K562 (cell line): ENCODE data around the gene MN1. TPM values are rescaled to one million over a fixed set of nuclear protein-coding genes. Genes with fewer than 3 reads are reported as not detected.

Experiments used
- ATAC-seq: fragments of 200-7000 bp; cut with Tn5 transposase; 3 replicates; pipeline ENCODE4 v1.9.1; 2020; ENCODE audit warnings: moderate library complexity
- BruUV-seq: library from RNA; stranded (reverse); fragments of 400-500 nt; replicated peaks from 2 replicates; lab custom pipeline; 2021; lab: Mats Ljungman, UMichigan
- CTCF ChIA-PET: fragments of 300-600 bp; formaldehyde crosslinking; extraction: SDS; loops from one replicate; lab custom pipeline; 2021; ENCODE audit warnings: low intra/inter-chr PET ratio; lab: Yijun Ruan, JAX
- POLR2A ChIA-PET: fragments of 300-600, 350-650 bp; sonication (Branson Sonifier 250); formaldehyde crosslinking; extraction: SDS; loops from one replicate; lab custom pipeline; 2021; ENCODE audit warnings: antibody characterized with exemption, inconsistent platforms; lab: Yijun Ruan, JAX
- DNase-seq, 4 experiments: peaks; one replicate each; pipeline versions ENCODE4 v3.0.0 to v3.0.0-alpha.2; 2011 to 2018; ENCODE audit warnings: low spot score in 3 of 4, mixed read lengths in 3 of 4; ENCODE audit errors: extremely low read depth in 1 of 4
- FAIRE-seq: peaks from 2 replicates; lab custom pipeline; 2011; peaks lifted over from hg19 to GRCh38; lab: Jason Lieb, UNC
- H2AFZ ChIP-seq: 2 replicates; pipeline ENCODE4 v1.6.0; 2011; ENCODE audit warnings: low read depth, low read length, control low read depth, inconsistent platforms
- H3K27ac ChIP-seq: fragments of 200-600 bp; 3 replicates; pipeline ENCODE4 v1.8.0; 2011; ENCODE audit warnings: low read depth, mild to moderate bottlenecking, control low read depth, inconsistent platforms, low read length, moderate library complexity, mixed read lengths; ENCODE audit errors: extremely low read depth
- H3K27me3 ChIP-seq, 2 experiments: fragments of 300-600 bp in 1 of 2; 2 replicates in 1 of 2; 3 replicates in 1 of 2; pipeline versions ENCODE4 v1.6.0 to v1.8.0; 2011; ENCODE audit warnings: inconsistent platforms in 2 of 2, low read length in 2 of 2, mild to moderate bottlenecking in 1 of 2, mixed read lengths in 1 of 2, moderate library complexity in 1 of 2; ENCODE audit not compliant: control insufficient read depth in 2 of 2, insufficient read depth in 2 of 2
- H3K36me3 ChIP-seq: fragments of 300-600 bp; 3 replicates; pipeline ENCODE4 v1.8.0; 2011; ENCODE audit warnings: mild to moderate bottlenecking, low read length, inconsistent platforms; ENCODE audit not compliant: control insufficient read depth, insufficient read depth
- H3K4me1 ChIP-seq, 2 experiments: fragments of 200-600 bp in 1 of 2; replicated peaks in 1 of 2; 2 replicates in 1 of 2; 3 replicates in 1 of 2; pipeline versions ENCODE4 v1.5.1 to v1.8.0; 2011; ENCODE audit warnings: inconsistent platforms in 2 of 2, low read length in 2 of 2, mild to moderate bottlenecking in 1 of 2, mixed read lengths in 1 of 2, moderate library complexity in 1 of 2; ENCODE audit not compliant: control insufficient read depth in 2 of 2, insufficient read depth in 2 of 2
- H3K4me2 ChIP-seq: 2 replicates; pipeline ENCODE4 v1.6.1; 2011; ENCODE audit warnings: low read length, control low read depth, inconsistent platforms, mixed read lengths; ENCODE audit not compliant: insufficient read depth
- H3K4me3 ChIP-seq: fragments of 200-600 bp; sonication (generic), shearing (Covaris generic); 2 replicates; pipeline ENCODE4 v1.5.1; 2016; ENCODE audit warnings: control low read depth, inconsistent platforms
- H3K79me2 ChIP-seq: fragments of 200-600 bp; 3 replicates; pipeline ENCODE4 v1.8.0; 2011; ENCODE audit warnings: low read length, inconsistent platforms; ENCODE audit not compliant: control insufficient read depth, insufficient read depth
- H3K9ac ChIP-seq, 2 experiments: 2 replicates each; pipeline versions ENCODE4 v1.6.0 to v1.6.1; 2011; ENCODE audit warnings: low read depth in 2 of 2, low read length in 2 of 2, control low read depth in 1 of 2, inconsistent platforms in 1 of 2, mild to moderate bottlenecking in 1 of 2, mixed read lengths in 1 of 2; ENCODE audit not compliant: insufficient read depth in 1 of 2
- H3K9me1 ChIP-seq: one replicate; pipeline ENCODE4 v1.6.0; 2011; ENCODE audit warnings: inconsistent platforms, mild to moderate bottlenecking, low read length, moderate library complexity; ENCODE audit not compliant: control insufficient read depth, insufficient read depth
- H3K9me3 ChIP-seq: replicated peaks from 2 replicates; pipeline ENCODE4 v1.5.1; 2011; ENCODE audit warnings: low read depth, low read length, inconsistent platforms; ENCODE audit not compliant: control insufficient read depth, insufficient read depth
- H4K20me1 ChIP-seq: replicated peaks from 2 replicates; pipeline ENCODE4 v1.6.1; 2011; ENCODE audit warnings: low read length, inconsistent platforms, mixed read lengths; ENCODE audit not compliant: control insufficient read depth, insufficient read depth
- CBX8 ChIP-seq: fragments of 200-600 bp; sonication (generic); IDR thresholded peaks from 2 replicates; pipeline ENCODE4 v1.6.1; 2012; ENCODE audit warnings: borderline replicate concordance, mixed run types, low read depth, mild to moderate bottlenecking, moderate library complexity, mixed read lengths, low read length, control low read depth, inconsistent platforms; ENCODE audit not compliant: poor library complexity, severe bottlenecking; ENCODE audit errors: extremely low read depth
- EP400 ChIP-seq: fragments of 450-650 bp; IDR thresholded peaks from 2 replicates; pipeline ENCODE4 v1.6.1; 2017; ENCODE audit warnings: antibody characterized with exemption, mild to moderate bottlenecking, moderate library complexity
- GTF2F1 ChIP-seq: IDR thresholded peaks from 2 replicates; pipeline ENCODE4 v1.6.1; 2011; ENCODE audit warnings: low read depth, low read length, improper control_type of control experiment
- HNRNPLL ChIP-seq: fragments of 200-400 bp; formaldehyde crosslinking; IDR thresholded peaks from 2 replicates; pipeline ENCODE4 v1.6.1; 2017; ENCODE audit warnings: low read length, low read depth, mild to moderate bottlenecking; ENCODE audit not compliant: poor library complexity, severe bottlenecking
- ZNF445 ChIP-seq: fragments of 250-450 bp; sonication (Bioruptor Pico); IDR thresholded peaks from 2 replicates; pipeline ENCODE4 v1.4.0; 2020; ENCODE audit warnings: low read depth, mild to moderate bottlenecking, moderate library complexity
- ZZZ3 ChIP-seq: fragments of 450-650 bp; IDR thresholded peaks from 2 replicates; pipeline ENCODE4 v1.6.1; 2016; ENCODE audit warnings: antibody characterized with exemption, mild to moderate bottlenecking, moderate library complexity
- WGBS: fragments of 100-300 bp; shearing (Covaris generic); methylation state at CpG from one replicate; pipeline ENCODE4 v1.1.6; 2016; ENCODE audit warnings: low coverage, mixed read lengths; ENCODE audit not compliant: insufficient coverage; ENCODE audit errors: missing lambda C conversion rate; 5-methylcytosine and 5-hydroxymethylcytosine counted together
- in situ Hi-C: fragments of 300-500 bp; cut with MboI; formaldehyde crosslinking; loops from 4 replicates; pipeline ENCODE4 v1.15.0; 2018; ENCODE audit warnings: inconsistent platforms, mixed read lengths
- intact Hi-C: fragments of 100-400 bp; cut with micrococcal nuclease; formaldehyde crosslinking; loops from 2 replicates; pipeline ENCODE4 v1.14.2; 2022
- polyA plus RNA-seq, 8 experiments: library from polyadenylated mRNA; depleted of rRNA in 4 of 8; stranded (reverse) in 5 of 8; unstranded in 3 of 8; fragments of >200 nt; fragmentation: Nextera tagmentation in 2 of 8; fragmentation: Illumina TruSeq in 1 of 8; extraction: Ambion mirVana in 2 of 8; extraction: Trizol in 1 of 8; gene quantifications; 2 replicates each; pipeline versions ENCODE4 v1.2.1 to v1.2.3, GENCODE V29; 2011 to 2014; ENCODE audit warnings: inconsistent platforms in 1 of 8, missing spikeins in 1 of 8
- total RNA-seq, 7 experiments: library from RNA; depleted of rRNA in 6 of 7; stranded (reverse); fragments of >200 nt in 6 of 7; fragmentation: Illumina TruSeq in 2 of 7; extraction: Trizol in 2 of 7; gene quantifications; 2 replicates each; pipeline versions ENCODE4 v1.2.1 to v1.2.3, GENCODE V29; 2011 to 2021; ENCODE audit warnings: low replicate concordance in 1 of 7

The MN1 gene
- total and polyA plus RNA-seq, 9 of the 15 experiments (the other 6 are each of a cell fraction or from before 2014, with no cell fraction given) = under 0.01 to 0.05 (median 0.03) TPM; not detected in 5

DNA sequence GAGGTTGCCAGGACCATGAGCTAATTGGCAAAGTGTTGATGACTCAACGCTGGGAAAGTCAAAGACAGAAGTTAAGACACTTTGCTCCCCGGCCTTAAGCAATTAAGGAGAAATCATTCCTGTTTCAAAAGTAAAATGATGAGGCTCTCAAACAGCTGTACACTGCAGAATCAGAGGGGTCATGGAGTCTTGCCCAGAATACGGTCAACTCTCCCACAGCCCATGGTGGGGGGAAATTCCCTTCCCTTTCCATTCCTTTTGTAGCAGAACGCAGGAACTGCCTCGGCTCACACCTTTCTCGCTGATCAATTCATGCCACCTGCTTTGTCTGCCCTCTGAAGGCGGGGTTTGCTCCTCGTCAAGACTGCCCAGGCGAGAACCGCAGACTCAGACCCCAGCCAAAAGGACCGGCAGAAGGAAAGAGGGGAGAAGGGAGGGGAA is 52.8 kb downstream of the MN1 start (continued):
- TF ChIP-seq GTF2F1 (no peak), HNRNPLL (no peak), ZNF445 (CRISPR knock-in tag) (no peak), EP400 (no peak)

DNA sequence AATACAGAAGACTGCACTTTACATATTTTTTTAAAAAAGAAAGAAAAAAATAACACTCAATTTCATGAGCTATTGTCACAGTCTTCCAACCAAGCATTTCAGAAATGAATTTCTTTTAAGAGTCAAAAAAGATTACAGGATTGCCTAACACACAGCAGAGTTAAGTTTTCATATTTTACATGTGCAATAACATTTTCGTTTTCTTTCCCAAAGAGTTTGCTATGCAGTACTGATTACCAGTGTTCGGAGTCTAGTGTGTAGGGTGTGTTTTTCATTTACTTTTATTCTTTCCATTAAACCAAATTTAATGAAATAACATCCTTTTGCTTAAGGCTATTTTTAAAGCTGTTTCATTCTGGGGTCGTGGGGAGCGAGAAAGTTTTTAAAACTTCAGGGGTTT is 53.2 kb downstream of the MN1 start:
- no TSS peak for BruUV-seq
- H3K9ac ChIP-seq = no peak overlapping the region
- TF ChIP-seq ZZZ3 (no peak), CBX8 (peak; percentile 73)
- TF ChIP-seq, all 486 proteins: peak for 1
- H3K36me3 ChIP-seq = no peaks in the 10 kb centered on the region
- DNase-seq (no peak), FAIRE-seq (no peak), ATAC-seq (no peak)
- ChIA-PET CTCF (no interaction called here), POLR2A (interaction anchor here (1.0 kb wide), 1 partner anchor 13 kb away, joined by 3 read pairs; no protein-coding TSS in a partner anchor)
- H3K9me1 ChIP-seq = no peaks in the 10 kb centered on the region
- H3K27ac ChIP-seq = no peak overlapping the region
- in situ Hi-C loops (no loop called here), intact Hi-C loops (no loop called here)
- no peaks in the 10 kb centered on the region; a peak in 1 of 5 replicates for H3K4me1 ChIP-seq
- WGBS = 14% methylated on average over 4 of the region's 4 CpGs
- no peak overlapping the region for H2AFZ ChIP-seq
- H3K27me3 ChIP-seq = peaks cover 7 to 44% of the 10 kb centered on the region in 2 experiments; a peak in 4 of 5 replicates
- H3K79me2 ChIP-seq = no peaks in the 10 kb centered on the region
- H4K20me1 ChIP-seq = 0 out of 2 replicates have a peak, but pooled peaks cover 2% of the 10 kb centered on the region
- H3K4me3 ChIP-seq = no peak overlapping the region
- no peak overlapping the region for H3K4me2 ChIP-seq
- no peaks in the 10 kb centered on the region for H3K9me3 ChIP-seq
